Nephron (organoid): ENCODE data around the gene PSPN.
"Not testable (repeated sequence)": the region's sequence is repeated elsewhere in the genome, so short reads cannot be mapped to it uniquely, and the experiment has no call there.

Experiments
- H3K27ac Mint-ChIP-seq, 3 experiments: 2 replicates each; pipeline ENCODE4 v1.8.0; 2020; ENCODE audit warnings: mixed read lengths in 3 of 3, mild to moderate bottlenecking in 2 of 3, moderate library complexity in 1 of 3
- H3K27me3 Mint-ChIP-seq: 2 replicates; pipeline ENCODE4 v1.8.0; 2021; ENCODE audit warnings: low read depth, mild to moderate bottlenecking, moderate library complexity, mixed read lengths
- H3K36me3 Mint-ChIP-seq: 2 replicates; pipeline ENCODE4 v1.8.0; 2020; ENCODE audit warnings: low read depth, mixed read lengths
- H3K4me1 Mint-ChIP-seq: 2 replicates; pipeline ENCODE4 v1.8.0; 2020; ENCODE audit warnings: mixed read lengths
- H3K4me3 Mint-ChIP-seq, 3 experiments: 2 replicates each; pipeline ENCODE4 v1.8.0; 2020; ENCODE audit warnings: mild to moderate bottlenecking in 3 of 3, mixed read lengths in 3 of 3, moderate library complexity in 2 of 3
- H3K9me3 Mint-ChIP-seq: 2 replicates; pipeline ENCODE4 v1.8.0; 2020; ENCODE audit warnings: mixed read lengths
- TF ChIP-seq, protein P1 (sequence below), 3 experiments: fragments of 200-600 bp; sonication (generic); IDR thresholded peaks; one replicate each; pipeline ENCODE4 v1.5.0; 2021; ENCODE audit warnings: antibody characterized with exemption in 3 of 3; ENCODE audit not compliant: unreplicated experiment in 3 of 3

PSPN gene

DNA sequence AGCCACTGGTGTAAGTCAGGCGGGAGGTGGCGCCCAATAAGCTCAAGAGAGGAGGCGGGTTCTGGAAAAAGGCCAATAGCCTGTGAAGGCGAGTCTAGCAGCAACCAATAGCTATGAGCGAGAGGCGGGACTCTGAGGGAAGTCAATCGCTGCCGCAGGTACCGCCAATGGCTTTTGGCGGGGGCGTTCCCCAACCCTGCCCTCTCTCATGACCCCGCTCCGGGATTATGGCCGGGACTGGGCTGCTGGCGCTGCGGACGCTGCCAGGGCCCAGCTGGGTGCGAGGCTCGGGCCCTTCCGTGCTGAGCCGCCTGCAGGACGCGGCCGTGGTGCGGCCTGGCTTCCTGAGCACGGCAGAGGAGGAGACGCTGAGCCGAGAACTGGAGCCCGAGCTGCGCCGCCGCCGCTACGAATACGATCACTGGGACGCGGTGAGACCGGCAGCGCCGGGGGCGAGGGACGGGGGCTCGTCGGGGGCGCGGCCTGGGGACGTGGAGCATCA lies 3.1 kb downstream of the PSPN start, which contains the start of gene ALKBH7:
Gene ALKBH7, plus strand, starts transcription at position 201 of the 502 bp plus-strand sequence. Its CDS starts 27 bp downstream, at position 228.
- peaks cover 28% of the 10 kb centered on the region for H3K4me1 Mint-ChIP-seq
- H3K27ac Mint-ChIP-seq: peak within 1 kb of the TSS; percentile 92 to 98 (median 96)
- H3K36me3 Mint-ChIP-seq: peaks cover 15% of the 10 kb centered on the region
- H3K4me3 Mint-ChIP-seq: peak within 1 kb of the TSS; percentile 86 to 90 (median 89)
- no peaks in the 10 kb centered on the region for H3K9me3 Mint-ChIP-seq
- no peaks in the 10 kb centered on the region for H3K27me3 Mint-ChIP-seq
- TF ChIP-seq, protein P1, sequence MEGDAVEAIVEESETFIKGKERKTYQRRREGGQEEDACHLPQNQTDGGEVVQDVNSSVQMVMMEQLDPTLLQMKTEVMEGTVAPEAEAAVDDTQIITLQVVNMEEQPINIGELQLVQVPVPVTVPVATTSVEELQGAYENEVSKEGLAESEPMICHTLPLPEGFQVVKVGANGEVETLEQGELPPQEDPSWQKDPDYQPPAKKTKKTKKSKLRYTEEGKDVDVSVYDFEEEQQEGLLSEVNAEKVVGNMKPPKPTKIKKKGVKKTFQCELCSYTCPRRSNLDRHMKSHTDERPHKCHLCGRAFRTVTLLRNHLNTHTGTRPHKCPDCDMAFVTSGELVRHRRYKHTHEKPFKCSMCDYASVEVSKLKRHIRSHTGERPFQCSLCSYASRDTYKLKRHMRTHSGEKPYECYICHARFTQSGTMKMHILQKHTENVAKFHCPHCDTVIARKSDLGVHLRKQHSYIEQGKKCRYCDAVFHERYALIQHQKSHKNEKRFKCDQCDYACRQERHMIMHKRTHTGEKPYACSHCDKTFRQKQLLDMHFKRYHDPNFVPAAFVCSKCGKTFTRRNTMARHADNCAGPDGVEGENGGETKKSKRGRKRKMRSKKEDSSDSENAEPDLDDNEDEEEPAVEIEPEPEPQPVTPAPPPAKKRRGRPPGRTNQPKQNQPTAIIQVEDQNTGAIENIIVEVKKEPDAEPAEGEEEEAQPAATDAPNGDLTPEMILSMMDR (IDR thresholded peaks at IDR 0.05; ENCODE audit: unreplicated experiment in 3 of 3): no peak

DNA sequence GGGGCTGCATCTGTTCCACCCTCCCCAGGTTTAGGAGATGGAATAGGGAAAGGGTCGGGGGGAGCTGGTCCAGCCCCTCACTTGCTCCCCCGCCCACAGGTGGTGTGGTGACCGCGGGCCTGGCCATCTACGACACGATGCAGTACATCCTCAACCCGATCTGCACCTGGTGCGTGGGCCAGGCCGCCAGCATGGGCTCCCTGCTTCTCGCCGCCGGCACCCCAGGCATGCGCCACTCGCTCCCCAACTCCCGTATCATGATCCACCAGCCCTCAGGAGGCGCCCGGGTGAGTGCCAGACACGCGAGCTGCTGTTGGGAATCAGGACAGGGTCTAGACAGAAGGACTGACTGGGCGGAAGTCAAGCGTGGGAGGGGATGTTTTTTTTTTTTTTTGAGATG lies 11.4 kb downstream of the PSPN start:
- H3K27ac Mint-ChIP-seq: no peak overlapping the region
- H3K4me1 Mint-ChIP-seq: peaks cover 12% of the 10 kb centered on the region
- H3K27me3 Mint-ChIP-seq: peaks cover 3% of the 10 kb centered on the region
- H3K36me3 Mint-ChIP-seq: peaks cover 46% of the 10 kb centered on the region
- H3K4me3 Mint-ChIP-seq: peak overlapping the region in 2 of 3 experiments; percentile 36 to 70
- TF ChIP-seq, protein P1 (IDR thresholded peaks at IDR 0.05; ENCODE audit: unreplicated experiment in 3 of 3): no peak
- no peaks in the 10 kb centered on the region for H3K9me3 Mint-ChIP-seq

DNA sequence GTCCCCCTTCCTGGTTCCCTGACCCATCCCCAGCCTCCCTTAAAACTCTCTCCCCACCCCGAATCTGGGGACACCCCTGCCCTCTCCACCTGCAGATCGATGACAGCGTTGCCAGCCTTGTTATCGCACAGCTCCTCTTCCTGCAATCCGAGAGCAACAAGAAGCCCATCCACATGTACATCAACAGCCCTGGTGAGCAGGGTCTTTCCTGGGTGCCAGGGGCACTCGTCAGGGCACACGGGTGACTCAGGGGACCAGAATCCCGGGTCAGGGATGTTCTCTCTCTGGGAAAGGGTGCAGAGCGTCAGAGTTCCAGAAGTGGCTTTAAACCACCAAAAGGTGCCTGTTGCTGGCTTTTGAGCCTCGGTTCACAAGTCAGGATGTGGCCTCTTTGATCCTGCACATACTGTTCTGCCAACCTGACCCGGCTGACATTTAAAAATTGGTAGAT lies 13.4 kb downstream of the PSPN start:
- Mint-ChIP-seq H3K9me3 (no peaks in the 10 kb centered on the region), H3K27ac (peak overlapping the region; percentile 77 to 82 (median 80)), H3K27me3 (peaks cover 3% of the 10 kb centered on the region), H3K4me3 (peak overlapping the region; percentile 89 to 94 (median 93)), H3K36me3 (peaks cover 31% of the 10 kb centered on the region), H3K4me1 (peaks cover 18% of the 10 kb centered on the region)
- TF ChIP-seq, protein P1 (IDR thresholded peaks at IDR 0.05; ENCODE audit: unreplicated experiment in 3 of 3): no peak

DNA sequence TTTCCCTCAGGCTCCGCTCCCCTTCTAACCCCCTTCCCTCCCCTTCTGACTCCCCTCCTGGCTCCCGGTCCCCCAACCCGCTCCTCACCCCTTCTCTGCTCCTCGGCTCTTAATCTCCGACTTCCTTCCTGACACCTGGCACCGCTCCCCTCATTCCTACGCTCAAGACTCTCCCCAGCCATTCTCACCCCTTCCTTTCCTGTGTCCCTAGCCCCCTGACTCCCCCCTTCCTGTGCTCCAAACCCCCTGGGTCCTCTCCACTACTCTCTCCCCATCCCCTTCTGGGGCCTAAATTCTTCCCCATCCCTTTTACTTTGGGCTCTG lies 13.7 kb downstream of the PSPN start:
- Mint-ChIP-seq H3K27me3 (peaks cover 3% of the 10 kb centered on the region), H3K27ac (peak overlapping the region; percentile 77 to 82 (median 80)), H3K4me1 (peaks cover 20% of the 10 kb centered on the region), H3K4me3 (peak overlapping the region; percentile 89 to 94 (median 93)), H3K36me3 (peaks cover 28% of the 10 kb centered on the region), H3K9me3 (no peaks in the 10 kb centered on the region)
- TF ChIP-seq, protein P1 (IDR thresholded peaks at IDR 0.05; ENCODE audit: unreplicated experiment in 3 of 3): no peak

DNA sequence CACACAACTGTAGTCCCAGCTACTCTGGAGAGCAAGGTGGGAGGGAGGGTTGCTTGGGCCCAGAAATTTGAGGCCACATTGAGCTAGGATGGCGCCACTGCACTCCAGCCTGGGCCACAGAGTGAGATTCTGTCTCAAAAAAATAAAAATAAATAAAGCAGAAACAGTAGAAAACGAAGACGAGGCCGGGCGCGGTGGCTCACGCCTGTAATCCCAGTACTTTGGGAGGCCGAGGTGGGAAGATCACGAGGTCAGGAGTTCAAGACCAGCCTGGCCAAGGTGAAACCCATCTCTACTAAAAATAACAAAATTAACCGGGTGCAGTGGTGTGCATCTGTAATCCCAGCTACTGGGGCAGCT lies 14.9 kb downstream of the PSPN start:
- Mint-ChIP-seq H3K4me1 (peaks cover 20% of the 10 kb centered on the region), H3K4me3 (peak overlapping the region; percentile 89 to 94 (median 93)), H3K27ac (peak overlapping the region in 1 of 3 experiments; percentile 94), H3K36me3 (peaks cover 20% of the 10 kb centered on the region)
- not testable (repeated sequence) for H3K27me3 Mint-ChIP-seq, H3K9me3 Mint-ChIP-seq

DNA sequence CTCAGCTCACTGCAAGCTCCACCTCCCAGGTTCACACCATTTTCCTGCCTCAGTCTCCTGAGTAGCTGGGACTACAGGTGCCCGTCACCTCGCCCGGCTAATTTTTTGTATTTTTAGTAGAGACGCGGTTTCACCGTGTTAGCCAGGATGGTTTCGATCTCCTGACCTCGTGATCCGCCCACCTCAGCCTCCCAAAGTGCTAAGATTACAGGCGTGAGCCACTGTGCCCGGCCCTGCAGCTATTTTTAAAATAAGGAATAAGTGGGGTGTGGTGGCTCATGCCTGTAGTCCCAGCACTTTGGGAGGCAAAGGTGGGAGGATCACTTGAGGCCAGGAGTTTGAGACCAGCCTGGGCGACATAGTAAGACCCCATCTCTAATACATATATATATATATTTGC lies 15.3 kb downstream of the PSPN start:
- Mint-ChIP-seq H3K36me3 (peaks cover 17% of the 10 kb centered on the region), H3K4me1 (peaks cover 20% of the 10 kb centered on the region), H3K4me3 (peak overlapping the region; percentile 46 to 93 (median 89))
- H3K27me3 Mint-ChIP-seq, H3K9me3 Mint-ChIP-seq, H3K27ac Mint-ChIP-seq: not testable (repeated sequence)

DNA sequence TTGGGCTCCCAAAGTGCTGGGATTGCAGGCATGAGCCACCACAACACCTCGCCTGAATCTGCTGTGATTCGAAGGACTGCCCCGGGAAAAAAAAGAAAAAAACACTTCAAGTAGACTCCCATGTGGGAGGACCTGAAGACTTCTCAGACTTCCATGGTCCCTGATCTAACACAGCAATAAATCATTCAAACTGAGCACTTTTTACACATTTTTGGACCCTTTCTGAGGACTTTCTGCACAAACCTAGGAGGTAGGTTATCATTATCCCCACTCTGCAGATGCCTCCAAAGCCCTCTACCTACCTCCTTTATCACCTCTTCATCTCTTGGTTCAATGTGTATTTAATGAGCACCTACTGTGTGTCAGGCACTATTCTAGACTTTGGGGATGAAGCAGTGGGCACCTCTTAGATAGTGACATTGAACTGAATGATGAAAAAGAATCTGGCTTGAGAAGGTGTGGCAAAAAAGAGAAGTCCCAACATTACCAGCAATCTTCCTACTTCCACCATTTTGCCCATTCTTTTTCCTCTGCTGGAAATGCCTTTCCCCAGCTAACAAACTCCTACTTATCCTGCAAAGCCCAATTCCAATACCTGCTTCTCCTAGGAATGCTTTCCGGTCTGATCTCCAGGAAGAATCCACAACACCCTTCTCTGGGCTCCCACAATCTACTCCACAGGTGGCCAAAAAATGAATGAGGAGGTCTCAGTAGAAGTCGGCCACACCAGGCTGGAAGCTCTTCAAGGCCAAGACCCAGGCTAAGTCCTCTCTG lies 16.0 kb downstream of the PSPN start:
- Mint-ChIP-seq H3K27ac (peak overlapping the region in 1 of 3 experiments; percentile 56), H3K27me3 (peaks cover 3% of the 10 kb centered on the region), H3K36me3 (peaks cover 10% of the 10 kb centered on the region), H3K4me1 (peaks cover 20% of the 10 kb centered on the region), H3K4me3 (peak overlapping the region; percentile 16 to 48 (median 21)), H3K9me3 (no peaks in the 10 kb centered on the region)
- TF ChIP-seq, protein P1 (IDR thresholded peaks at IDR 0.05; ENCODE audit: unreplicated experiment in 3 of 3): no peak
